Mucosa of descending colon (tissue), 3 donors: ENCODE results near the gene DPYSL4. TPM values are rescaled to one million over a fixed set of nuclear protein-coding genes. Genes with fewer than 3 reads are reported as not detected.
A peak's percentile ranks its signal among the peaks of the same experiment; 100 is the strongest.

Experiments
- ATAC-seq: fragments of 200-7000 bp; cut with Tn5 transposase; one replicate; pipeline ENCODE4 v1.9.1; 2020; ENCODE audit warnings: mild to moderate bottlenecking, moderate library complexity
- DNase-seq, 3 donors: peaks; one replicate each; pipeline ENCODE4 v3.0.0-alpha.2; 2020
- H3K36me3 ChIP-seq: fragments of 200-600 bp; one replicate; pipeline ENCODE4 v1.8.0; 2021; ENCODE audit warnings: low read depth, mild to moderate bottlenecking
- H3K4me1 ChIP-seq: fragments of 200-600 bp; one replicate; pipeline ENCODE4 v1.8.0; 2021; ENCODE audit warnings: low read depth, mild to moderate bottlenecking
- H3K4me3 ChIP-seq: fragments of 200-600 bp; one replicate; pipeline ENCODE4 v1.8.0; 2021; ENCODE audit warnings: mild to moderate bottlenecking
- H3K9me3 ChIP-seq: fragments of 200-600 bp; one replicate; pipeline ENCODE4 v1.8.0; 2021; ENCODE audit warnings: mild to moderate bottlenecking
- CTCF ChIP-seq: fragments of 200-600 bp; IDR thresholded peaks from one replicate; pipeline ENCODE4 v1.8.0; 2022; ENCODE audit warnings: antibody characterized with exemption, mild to moderate bottlenecking
- intact Hi-C, 2 donors: fragments of 100-400 bp; cut with DNase I in 1 of 2; cut with micrococcal nuclease in 1 of 2; formaldehyde crosslinking; loops; one replicate each; pipeline versions ENCODE4 v1.11.0 to v1.11.1; 2022; cut with DNase I, micrococcal nuclease
- total RNA-seq, 3 donors: library from RNA; stranded (reverse); fragmentation: NEBNext Ultra II Directional in 2 of 3; extraction: Animal tissue kit (Norgen Biotek cat#: 25700) in 2 of 3; gene quantifications; one replicate each; pipeline versions ENCODE4 v1.2.1 to v1.2.4, GENCODE V29; 2021 to 2023
- donor health status: DM: no; HTN: no; CAD: no; lungs with moderate emphysema.
- donor health status: DM: no; HTN: no; CAD: no.
- donor health status: DM: no; HTN: yes; CAD: no.

Gene DPYSL4
- total RNA-seq, 3 donors from 2014 or later = 0.46 to 1.3 (median 0.55) TPM

DNA sequence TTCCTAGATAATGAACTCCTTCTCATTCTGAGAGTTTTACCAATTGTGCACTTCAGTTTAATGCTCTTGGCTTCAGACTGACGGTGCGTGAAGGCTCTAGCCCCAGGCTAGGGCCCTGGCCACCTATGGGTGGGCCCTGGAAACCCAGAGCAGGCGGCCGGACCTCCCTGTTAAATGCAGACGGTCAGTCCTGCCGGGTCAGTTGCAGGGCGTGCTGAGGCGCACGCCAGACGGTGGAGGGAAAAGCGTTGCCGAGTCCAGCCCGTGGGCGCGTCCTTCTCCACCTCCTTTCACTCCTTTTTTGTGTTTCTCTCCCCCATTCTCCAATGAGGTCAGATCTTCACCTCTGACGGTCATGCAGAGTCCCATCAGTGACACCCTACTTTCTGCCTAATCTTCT, 2.3 kb downstream of the DPYSL4 start:
- no peak for TF ChIP-seq CTCF
- H3K4me1 ChIP-seq = peaks cover 13% of the 10 kb centered on the region
- ATAC-seq (no peak), DNase-seq (peak in 1 of 3 donors; percentile 31)
- H3K4me3 ChIP-seq = no peak overlapping the region
- H3K36me3 ChIP-seq = no peaks in the 10 kb centered on the region
- no peaks in the 10 kb centered on the region for H3K9me3 ChIP-seq
- intact Hi-C loops = no loop called here

- intact Hi-C loops = no loop called here
- H3K36me3 ChIP-seq = no peaks in the 10 kb centered on the region
- ATAC-seq = no peak
- no peaks in the 10 kb centered on the region for H3K9me3 ChIP-seq
- peaks cover 13% of the 10 kb centered on the region for H3K4me1 ChIP-seq
- peak in 1 of 3 donors; percentile 33 for DNase-seq
- no peak for TF ChIP-seq CTCF
- H3K4me3 ChIP-seq = no peak overlapping the region
Measured at GRCh38 chr10:132189810-132190422, 3.2 kb downstream of the DPYSL4 start.

DNA sequence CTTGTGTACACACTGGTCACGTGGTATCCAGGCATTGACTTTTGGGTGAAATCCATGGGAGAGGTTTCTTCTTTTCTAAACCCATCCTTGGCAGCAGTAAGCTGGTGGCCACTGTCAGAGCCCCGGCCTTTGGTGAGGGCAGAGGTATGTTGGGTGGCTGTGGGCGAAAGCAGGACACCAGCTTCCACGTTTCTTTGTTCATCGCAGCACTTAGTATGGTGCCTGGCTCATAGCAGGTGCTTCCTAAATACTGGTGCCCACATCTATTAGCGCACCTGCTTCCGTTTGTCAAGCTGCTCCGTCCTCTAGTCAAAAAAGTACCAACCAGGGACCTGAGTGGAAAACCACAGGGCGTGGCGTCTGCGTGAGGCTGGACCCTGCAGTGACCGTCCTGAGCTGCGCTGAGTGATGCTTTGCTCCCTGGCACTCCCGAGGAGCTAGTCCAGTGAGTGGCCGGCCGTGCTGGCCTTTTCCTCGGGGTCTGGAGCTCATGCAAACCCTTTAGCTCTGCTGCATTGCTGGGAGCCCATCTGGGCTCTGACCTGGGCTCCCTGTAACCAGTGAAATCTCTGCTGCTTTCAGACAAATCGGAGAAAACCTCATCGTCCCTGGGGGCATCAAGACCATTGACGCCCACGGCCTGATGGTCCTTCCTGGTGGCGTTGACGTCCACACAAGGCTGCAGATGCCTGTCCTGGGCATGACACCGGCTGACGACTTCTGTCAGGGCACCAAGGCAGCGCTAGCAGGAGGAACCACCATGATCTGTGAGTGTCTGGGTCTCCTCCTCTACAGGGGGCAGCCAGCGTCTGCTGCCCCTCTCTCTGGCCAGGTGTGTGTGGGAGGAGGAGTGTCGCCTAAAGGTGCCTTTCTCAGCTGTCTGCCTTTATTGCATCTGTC, 5.6 kb downstream of the DPYSL4 start:
- intact Hi-C loops = no loop called here
- Histone ChIP-seq H3K4me3 (no peak overlapping the region), H3K36me3 (no peaks in the 10 kb centered on the region), H3K9me3 (no peaks in the 10 kb centered on the region), H3K4me1 (peaks cover 3% of the 10 kb centered on the region)
- no peak for TF ChIP-seq CTCF
- no peak for ATAC-seq
- DNase-seq = no peak

- intact Hi-C loops = no loop called here
- no peaks in the 10 kb centered on the region for H3K4me1 ChIP-seq
- no peak for DNase-seq
- no peak for ATAC-seq
- H3K4me3 ChIP-seq = no peak overlapping the region
- H3K9me3 ChIP-seq = no peaks in the 10 kb centered on the region
- TF ChIP-seq CTCF = no peak
- no peaks in the 10 kb centered on the region for H3K36me3 ChIP-seq
Measured at GRCh38 chr10:132192991-132193665, 6.4 kb downstream of the DPYSL4 start.

DNA sequence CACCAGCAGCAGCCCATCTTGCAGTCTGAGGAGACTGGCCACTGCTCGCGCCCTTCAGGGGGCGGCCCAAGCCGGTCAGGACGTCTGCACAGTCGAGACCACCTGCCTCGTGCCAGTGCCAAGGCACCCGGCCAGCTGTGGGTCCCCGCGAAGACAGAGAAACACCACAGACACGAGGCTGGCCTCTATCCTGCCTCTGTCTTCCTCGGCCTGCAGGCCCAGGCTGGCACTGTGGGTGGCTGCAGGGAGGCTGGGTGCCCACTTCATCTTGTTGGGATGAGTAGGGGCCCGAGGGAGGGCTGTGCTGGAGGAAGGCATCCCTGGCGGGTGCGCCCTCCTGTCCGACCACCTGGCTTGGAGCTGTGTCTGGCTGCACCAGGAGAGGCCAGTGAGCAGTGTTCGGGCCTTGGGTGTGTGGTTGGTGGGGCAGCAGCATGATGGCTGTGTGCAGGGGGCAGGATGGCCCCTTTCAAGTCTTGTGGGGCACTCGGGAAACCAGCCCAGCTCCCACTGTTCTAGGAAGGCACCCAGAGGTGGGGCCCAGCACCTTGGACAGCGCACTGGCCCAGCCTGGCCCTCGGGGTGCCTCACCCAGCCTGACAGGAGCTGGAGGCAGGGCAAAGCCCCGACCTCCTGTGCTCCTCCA, 7.3 kb downstream of the DPYSL4 start:
- intact Hi-C loops = no loop called here
- H3K4me1 ChIP-seq = no peaks in the 10 kb centered on the region
- no peak overlapping the region for H3K4me3 ChIP-seq
- H3K9me3 ChIP-seq = no peaks in the 10 kb centered on the region
- H3K36me3 ChIP-seq = no peaks in the 10 kb centered on the region
- no peak for TF ChIP-seq CTCF
- ATAC-seq (peak; percentile 29), DNase-seq (peak; percentile 34 to 55 (median 53))
